HepG2 (cell line): ENCODE measurements around the gene FALEC. TPM values are rescaled to one million over a fixed set of nuclear protein-coding genes. Genes with fewer than 3 reads are reported as not detected.

Source experiments
- BCL6 ChIP-seq: IDR thresholded peaks from 2 replicates; pipeline ENCODE4 v1.6.1; 2016; ENCODE audit warnings: missing genetic modification reagents, missing compliant biosample characterization
- GTF3A ChIP-seq: sonication (generic); formaldehyde crosslinking; conservative IDR thresholded peaks from 2 replicates; pipeline ENCODE4 v1.4.0; 2020; ENCODE audit warnings: mild to moderate bottlenecking, missing genetic modification reagents
- HNRNPL ChIP-seq: fragments of 200-400 bp; formaldehyde crosslinking; IDR thresholded peaks from 2 replicates; pipeline ENCODE4 v1.6.1; 2017; ENCODE audit warnings: mild to moderate bottlenecking, low read depth, low read length
- HOXA3 ChIP-seq: sonication (generic); formaldehyde crosslinking; IDR thresholded peaks from 2 replicates; pipeline ENCODE4 v1.5.0; 2020; ENCODE audit warnings: missing genetic modification reagents
- KAT8 ChIP-seq: IDR thresholded peaks from 2 replicates; pipeline ENCODE4 v1.6.1; 2016; ENCODE audit warnings: missing genetic modification reagents, missing compliant biosample characterization
- MEIS1 ChIP-seq: sonication (generic); formaldehyde crosslinking; IDR thresholded peaks from 2 replicates; pipeline ENCODE4 v1.9.0; 2021; ENCODE audit warnings: mild to moderate bottlenecking, missing genetic modification reagents, moderate library complexity, borderline replicate concordance
- NCOA1 ChIP-seq: sonication (generic); formaldehyde crosslinking; IDR thresholded peaks from 2 replicates; pipeline ENCODE4 v1.9.0; 2021; ENCODE audit warnings: missing genetic modification reagents
- PCBP1 ChIP-seq: fragments of 200-400 bp; formaldehyde crosslinking; IDR thresholded peaks from 2 replicates; pipeline ENCODE4 v1.6.1; 2017; ENCODE audit warnings: mild to moderate bottlenecking, low read depth, low read length, borderline replicate concordance
- RARG ChIP-seq: sonication (generic); formaldehyde crosslinking; IDR thresholded peaks from 2 replicates; pipeline ENCODE4 v1.4.0; 2020; ENCODE audit warnings: low read depth, mild to moderate bottlenecking, missing genetic modification reagents
- RFXAP ChIP-seq: sonication (generic); formaldehyde crosslinking; IDR thresholded peaks from 2 replicates; pipeline ENCODE4 v1.4.0; 2020; ENCODE audit warnings: missing genetic modification reagents, borderline replicate concordance
- SIN3B ChIP-seq: fragments of 150-350 bp; IDR thresholded peaks from 2 replicates; pipeline ENCODE4 v1.6.1; 2014; ENCODE audit warnings: low read length
- SRSF9 ChIP-seq: fragments of 200-400 bp; formaldehyde crosslinking; IDR thresholded peaks from 2 replicates; pipeline ENCODE4 v1.6.1; 2018; ENCODE audit warnings: borderline replicate concordance, mild to moderate bottlenecking, low read depth, low read length; ENCODE audit not compliant: insufficient read depth, poor library complexity, severe bottlenecking
- TFDP1 ChIP-seq: IDR thresholded peaks from 2 replicates; pipeline ENCODE4 v1.6.1; 2016; ENCODE audit warnings: missing compliant biosample characterization, missing genetic modification reagents, borderline replicate concordance
- THAP11 ChIP-seq: IDR thresholded peaks from 2 replicates; pipeline ENCODE4 v1.6.1; 2016; ENCODE audit warnings: missing biosample characterization, missing genetic modification reagents
- TOPORS ChIP-seq: sonication (generic); formaldehyde crosslinking; IDR thresholded peaks from 2 replicates; pipeline ENCODE4 v1.8.0; 2023; ENCODE audit warnings: mild to moderate bottlenecking, missing genetic modification reagents
- ZBTB8A ChIP-seq: sonication (generic); formaldehyde crosslinking; IDR thresholded peaks from 2 replicates; pipeline ENCODE4 v1.4.0; 2020; ENCODE audit warnings: mild to moderate bottlenecking, low read depth, missing genetic modification reagents, borderline replicate concordance
- ZFP1 ChIP-seq: IDR thresholded peaks from 2 replicates; pipeline ENCODE4 v1.6.1; 2016
- ZNF17 ChIP-seq: sonication (generic); formaldehyde crosslinking; IDR thresholded peaks from 2 replicates; pipeline ENCODE4 v1.5.0; 2020; ENCODE audit warnings: mild to moderate bottlenecking, missing genetic modification reagents
- ZNF251 ChIP-seq: sonication (generic); formaldehyde crosslinking; IDR thresholded peaks from 2 replicates; pipeline ENCODE4 v1.9.0; 2021; ENCODE audit warnings: mild to moderate bottlenecking, missing genetic modification reagents
- ZNF34 ChIP-seq: sonication (generic); formaldehyde crosslinking; IDR thresholded peaks from 2 replicates; pipeline ENCODE4 v1.4.0; 2020; ENCODE audit warnings: mild to moderate bottlenecking, missing genetic modification reagents, borderline replicate concordance
- ZNF616 ChIP-seq: sonication (generic); formaldehyde crosslinking; IDR thresholded peaks from 2 replicates; pipeline ENCODE4 v1.5.0; 2020; ENCODE audit warnings: low read depth, mild to moderate bottlenecking, missing genetic modification reagents
- ZNF839 ChIP-seq: sonication (generic); formaldehyde crosslinking; IDR thresholded peaks from 2 replicates; pipeline ENCODE4 v1.4.0; 2020; ENCODE audit warnings: missing genetic modification reagents, mild to moderate bottlenecking, borderline replicate concordance
- ZSCAN31 ChIP-seq: sonication (generic); formaldehyde crosslinking; IDR thresholded peaks from 2 replicates; pipeline ENCODE4 v1.5.0; 2020; ENCODE audit warnings: low read depth, mild to moderate bottlenecking, missing genetic modification reagents
- polyA plus RNA-seq, 8 experiments: library from polyadenylated mRNA; depleted of rRNA in 3 of 8; stranded (reverse) in 7 of 8; unstranded in 1 of 8; fragments of >200 nt; fragmentation: Illumina TruSeq in 4 of 8; extraction: Trizol in 4 of 8; gene quantifications; 2 replicates each; pipeline versions ENCODE4 v1.2.1 to v1.2.3, GENCODE V29; 2011 to 2016; ENCODE audit warnings: low read depth in 4 of 8, missing spikeins in 1 of 8, mixed read lengths in 1 of 8; ENCODE audit not compliant: insufficient read depth in 1 of 8
- total RNA-seq, 5 experiments: library from RNA; depleted of rRNA; stranded (reverse); fragments of >200 nt; fragmentation: Illumina TruSeq; extraction: Trizol; gene quantifications; 2 replicates each; pipeline ENCODE4 v1.2.3, GENCODE V29; 2016; ENCODE audit warnings: low read depth in 1 of 5
- TF ChIP-seq, protein P1 (sequence below): IDR thresholded peaks from 2 replicates; pipeline ENCODE4 v1.6.1; 2016; ENCODE audit warnings: mild to moderate bottlenecking
- TF ChIP-seq, protein P2 (sequence below): sonication (generic); formaldehyde crosslinking; IDR thresholded peaks from 2 replicates; pipeline ENCODE4 v1.9.0; 2022; ENCODE audit warnings: missing genetic modification reagents, mild to moderate bottlenecking, borderline replicate concordance
- TF ChIP-seq, protein P3 (sequence below): IDR thresholded peaks from 2 replicates; pipeline ENCODE4 v1.6.1; 2016

FALEC gene
- total and polyA plus RNA-seq, 2 of the 13 experiments (the other 11 are each of a cell fraction or from before 2014, with no cell fraction given), result 0.33 to 0.71 TPM

GRCh38 chr1:150552128-150552910 lies 36.8 kb downstream of the FALEC start (continued):
- TF ChIP-seq, protein P1, sequence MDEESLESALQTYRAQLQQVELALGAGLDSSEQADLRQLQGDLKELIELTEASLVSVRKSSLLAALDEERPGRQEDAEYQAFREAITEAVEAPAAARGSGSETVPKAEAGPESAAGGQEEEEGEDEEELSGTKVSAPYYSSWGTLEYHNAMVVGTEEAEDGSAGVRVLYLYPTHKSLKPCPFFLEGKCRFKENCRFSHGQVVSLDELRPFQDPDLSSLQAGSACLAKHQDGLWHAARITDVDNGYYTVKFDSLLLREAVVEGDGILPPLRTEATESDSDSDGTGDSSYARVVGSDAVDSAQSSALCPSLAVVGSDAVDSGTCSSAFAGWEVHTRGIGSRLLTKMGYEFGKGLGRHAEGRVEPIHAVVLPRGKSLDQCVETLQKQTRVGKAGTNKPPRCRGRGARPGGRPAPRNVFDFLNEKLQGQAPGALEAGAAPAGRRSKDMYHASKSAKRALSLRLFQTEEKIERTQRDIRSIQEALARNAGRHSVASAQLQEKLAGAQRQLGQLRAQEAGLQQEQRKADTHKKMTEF (CRISPR knock-in tag), result peak; percentile 55; the same call in 1 of the 2 replicates
- TF ChIP-seq ZNF616 (CRISPR knock-in tag) (no peak), MEIS1 (CRISPR knock-in tag) (no peak), GTF3A (CRISPR knock-in tag) (no peak), RARG (no peak), ZNF251 (CRISPR knock-in tag) (no peak), TFDP1 (CRISPR knock-in tag) (no peak), NCOA1 (CRISPR knock-in tag) (no peak), HNRNPL (no peak), SIN3B (no peak), HOXA3 (CRISPR knock-in tag) (0 out of 2 replicates have a peak, but pooled peaks have one; percentile 69), PCBP1 (no peak), ZNF839 (CRISPR knock-in tag) (peak; percentile 45; the same call in 1 of the 2 replicates), RFXAP (CRISPR knock-in tag) (peak; percentile 73; the same call in 1 of the 2 replicates), TOPORS (no peak), ZFP1 (no peak), ZNF17 (CRISPR knock-in tag) (no peak), ZSCAN31 (CRISPR knock-in tag) (no peak), ZBTB8A (CRISPR knock-in tag) (no peak), ZNF34 (CRISPR knock-in tag) (no peak), KAT8 (peak; percentile 67), SRSF9 (no peak), BCL6 (CRISPR knock-in tag) (peak; percentile 92), THAP11 (CRISPR knock-in tag) (peak; percentile 47)
- TF ChIP-seq, protein P2, sequence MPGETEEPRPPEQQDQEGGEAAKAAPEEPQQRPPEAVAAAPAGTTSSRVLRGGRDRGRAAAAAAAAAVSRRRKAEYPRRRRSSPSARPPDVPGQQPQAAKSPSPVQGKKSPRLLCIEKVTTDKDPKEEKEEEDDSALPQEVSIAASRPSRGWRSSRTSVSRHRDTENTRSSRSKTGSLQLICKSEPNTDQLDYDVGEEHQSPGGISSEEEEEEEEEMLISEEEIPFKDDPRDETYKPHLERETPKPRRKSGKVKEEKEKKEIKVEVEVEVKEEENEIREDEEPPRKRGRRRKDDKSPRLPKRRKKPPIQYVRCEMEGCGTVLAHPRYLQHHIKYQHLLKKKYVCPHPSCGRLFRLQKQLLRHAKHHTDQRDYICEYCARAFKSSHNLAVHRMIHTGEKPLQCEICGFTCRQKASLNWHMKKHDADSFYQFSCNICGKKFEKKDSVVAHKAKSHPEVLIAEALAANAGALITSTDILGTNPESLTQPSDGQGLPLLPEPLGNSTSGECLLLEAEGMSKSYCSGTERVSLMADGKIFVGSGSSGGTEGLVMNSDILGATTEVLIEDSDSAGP (CRISPR knock-in tag), result peak; percentile 38; the same call in 1 of the 2 replicates
- TF ChIP-seq, protein P3, sequence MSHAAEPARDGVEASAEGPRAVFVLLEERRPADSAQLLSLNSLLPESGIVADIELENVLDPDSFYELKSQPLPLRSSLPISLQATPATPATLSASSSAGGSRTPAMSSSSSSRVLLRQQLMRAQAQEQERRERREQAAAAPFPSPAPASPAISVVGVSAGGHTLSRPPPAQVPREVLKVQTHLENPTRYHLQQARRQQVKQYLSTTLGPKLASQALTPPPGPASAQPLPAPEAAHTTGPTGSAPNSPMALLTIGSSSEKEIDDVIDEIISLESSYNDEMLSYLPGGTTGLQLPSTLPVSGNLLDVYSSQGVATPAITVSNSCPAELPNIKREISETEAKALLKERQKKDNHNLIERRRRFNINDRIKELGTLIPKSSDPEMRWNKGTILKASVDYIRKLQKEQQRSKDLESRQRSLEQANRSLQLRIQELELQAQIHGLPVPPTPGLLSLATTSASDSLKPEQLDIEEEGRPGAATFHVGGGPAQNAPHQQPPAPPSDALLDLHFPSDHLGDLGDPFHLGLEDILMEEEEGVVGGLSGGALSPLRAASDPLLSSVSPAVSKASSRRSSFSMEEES, result no peak
